Activated CD4-positive, alpha-beta T cell treated with anti-CD3 and anti-CD28 coated beads for 36 hours (primary cell): ENCODE measurements around the gene GPR107. TPM values are rescaled to one million over a fixed set of nuclear protein-coding genes. Genes with fewer than 3 reads are reported as not detected.

Experiments used
- ATAC-seq: fragments of 200-7000 bp; cut with Tn5 transposase; one replicate; pipeline ENCODE4 v1.10.0; 2021; ENCODE audit warnings: mild to moderate bottlenecking, moderate library complexity
- CTCF ChIA-PET: fragments of 350-600 bp; sonication (Branson Sonifier 250); formaldehyde crosslinking; loops from one replicate; lab custom pipeline; 2021; ENCODE audit warnings: antibody characterized with exemption; lab: Charles Lee
- POLR2A ChIA-PET: fragments of 350-600 bp; sonication (Branson Sonifier 250); formaldehyde crosslinking; loops from one replicate; lab custom pipeline; 2021; ENCODE audit warnings: antibody characterized with exemption, inconsistent platforms; lab: Charles Lee
- DNase-seq: peaks from one replicate; pipeline ENCODE4 v3.0.0-alpha.2; 2020
- H3K27ac Mint-ChIP-seq: one replicate; pipeline ENCODE4 v1.8.0; 2021; ENCODE audit warnings: mixed read lengths
- H3K27me3 Mint-ChIP-seq: one replicate; pipeline ENCODE4 v1.8.0; 2021; ENCODE audit warnings: mixed read lengths
- H3K36me3 Mint-ChIP-seq: one replicate; pipeline ENCODE4 v1.8.0; 2021; ENCODE audit warnings: low read depth, mixed read lengths
- H3K4me1 Mint-ChIP-seq: one replicate; pipeline ENCODE4 v1.8.0; 2021; ENCODE audit warnings: mixed read lengths
- H3K4me3 Mint-ChIP-seq: one replicate; pipeline ENCODE4 v1.8.0; 2021; ENCODE audit warnings: mild to moderate bottlenecking, moderate library complexity, mixed read lengths
- H3K9me3 Mint-ChIP-seq: one replicate; pipeline ENCODE4 v1.8.0; 2021; ENCODE audit warnings: low read depth, mixed read lengths
- intact Hi-C, 2 experiments: fragments of 100-400 bp; cut with DNase I in 1 of 2; cut with micrococcal nuclease in 1 of 2; formaldehyde crosslinking; loops; one replicate each; pipeline versions ENCODE4 v1.14.2 to v1.15.1; 2022 to 2024; cut with DNase I, micrococcal nuclease
- total RNA-seq, 2 experiments: library from RNA; stranded (reverse); gene quantifications; one replicate each; pipeline ENCODE4 v1.2.3, GENCODE V29; 2021

Gene GPR107
- total RNA-seq, 2 experiments from 2014 or later = 17.7 to 19.7 TPM

GRCh38 chr9:130172161-130172857 is 118.6 kb downstream of the GPR107 start, which contains the start of gene NCS1:
TSS of gene NCS1 (plus strand) at chr9:130172404. CDS start at chr9:130172664, 260 bp downstream.
- CTCF ChIA-PET = no interaction called here
- Mint-ChIP-seq H3K36me3 (peaks cover 3% of the 10 kb centered on the region), H3K9me3 (no peaks in the 10 kb centered on the region), H3K4me1 (peaks cover 3% of the 10 kb centered on the region), H3K4me3 (peak within 1 kb of the TSS; percentile 73), H3K27ac (peak within 1 kb of the TSS; percentile 51), H3K27me3 (peaks cover 13% of the 10 kb centered on the region)
- ATAC-seq = peak; percentile 70
- POLR2A ChIA-PET = no interaction called here
- intact Hi-C loops = loop anchor here (1.0 to 5.0 kb wide), 5 partner anchors 32 to 70 kb away; no protein-coding TSS in a partner anchor
- DNase-seq = peak; percentile 74

GRCh38 chr9:130172858-130173665 is 119.4 kb downstream of the GPR107 start:
- Mint-ChIP-seq H3K4me1 (peaks cover 1% of the 10 kb centered on the region), H3K4me3 (peak overlapping the region; percentile 73), H3K27ac (peak overlapping the region; percentile 51), H3K36me3 (peaks cover 3% of the 10 kb centered on the region), H3K27me3 (peaks cover 13% of the 10 kb centered on the region), H3K9me3 (no peaks in the 10 kb centered on the region)
- ChIA-PET CTCF (interaction anchor here (0.6 to 0.9 kb wide), 2 partner anchors 65 to 70 kb away, joined by 4 to 5 read pairs; no protein-coding TSS in a partner anchor), POLR2A (interaction anchor here (0.5 kb wide), 1 partner anchor 370 kb away, joined by 3 read pairs; no protein-coding TSS in a partner anchor)
- intact Hi-C loops = loop anchor here (1.0 to 5.0 kb wide), 5 partner anchors 32 to 69 kb away; no protein-coding TSS in a partner anchor
- peak; percentile 72 for DNase-seq
- ATAC-seq = peak; percentile 33

- H3K4me3 Mint-ChIP-seq = peak overlapping the region; percentile 73
- H3K4me1 Mint-ChIP-seq = no peaks in the 10 kb centered on the region
- ChIA-PET CTCF (interaction anchor here (0.6 to 0.9 kb wide), 2 partner anchors 66 to 70 kb away, joined by 4 to 5 read pairs; no protein-coding TSS in a partner anchor), POLR2A (interaction anchor here (0.5 kb wide), 1 partner anchor 371 kb away, joined by 3 read pairs; no protein-coding TSS in a partner anchor)
- peaks cover 13% of the 10 kb centered on the region for H3K27me3 Mint-ChIP-seq
- intact Hi-C loops = loop anchor here (2.0 to 5.0 kb wide), 4 partner anchors 33 to 69 kb away; no protein-coding TSS in a partner anchor
- H3K36me3 Mint-ChIP-seq = peaks cover 3% of the 10 kb centered on the region
- DNase-seq = no peak
- H3K9me3 Mint-ChIP-seq = no peaks in the 10 kb centered on the region
- no peak overlapping the region for H3K27ac Mint-ChIP-seq
- ATAC-seq = no peak
Measured at GRCh38 chr9:130173666-130173983, 119.9 kb downstream of the GPR107 start.

GRCh38 chr9:130174025-130174424 is 120.3 kb downstream of the GPR107 start:
- CTCF ChIA-PET = interaction anchor here (0.6 to 0.9 kb wide), 3 partner anchors 66 to 107 kb away, joined by 3 to 5 read pairs (median 4); no protein-coding TSS in a partner anchor
- DNase-seq = no peak
- H3K9me3 Mint-ChIP-seq = no peaks in the 10 kb centered on the region
- intact Hi-C loops = loop anchor here (5.0 kb wide), 3 partner anchors 47 to 68 kb away; no protein-coding TSS in a partner anchor
- POLR2A ChIA-PET = no interaction called here
- no peak for ATAC-seq
- H3K4me1 Mint-ChIP-seq = no peaks in the 10 kb centered on the region
- H3K27ac Mint-ChIP-seq = no peak overlapping the region
- H3K4me3 Mint-ChIP-seq = peak overlapping the region; percentile 73
- H3K36me3 Mint-ChIP-seq = peaks cover 3% of the 10 kb centered on the region
- peaks cover 13% of the 10 kb centered on the region for H3K27me3 Mint-ChIP-seq

GRCh38 chr9:130174920-130175321 is 121.2 kb downstream of the GPR107 start:
- intact Hi-C loops = loop anchor here (5.0 kb wide), 3 partner anchors 48 to 68 kb away; no protein-coding TSS in a partner anchor
- no peak for DNase-seq

GRCh38 chr9:130175355-130175754 is 121.6 kb downstream of the GPR107 start:
- Mint-ChIP-seq H3K27me3 (peaks cover 13% of the 10 kb centered on the region), H3K4me1 (peaks cover 2% of the 10 kb centered on the region), H3K9me3 (no peaks in the 10 kb centered on the region), H3K27ac (no peak overlapping the region), H3K36me3 (peaks cover 3% of the 10 kb centered on the region), H3K4me3 (no peak overlapping the region)
- ChIA-PET CTCF (interaction anchor here (0.6 to 1.1 kb wide), 2 partner anchors 69 to 385 kb away, joined by 3 read pairs; no protein-coding TSS in a partner anchor), POLR2A (no interaction called here)
- ATAC-seq (no peak), DNase-seq (no peak)
- intact Hi-C loops = no loop called here

More at GRCh38 chr9:130174920-130175321, 121.2 kb downstream of the GPR107 start:
- CTCF ChIA-PET = interaction anchor here (0.6 to 1.1 kb wide), 4 partner anchors 46 to 385 kb away, joined by 3 read pairs; no protein-coding TSS in a partner anchor
- POLR2A ChIA-PET = no interaction called here
- ATAC-seq = no peak
- H3K27ac Mint-ChIP-seq = no peak overlapping the region
- H3K36me3 Mint-ChIP-seq = peaks cover 3% of the 10 kb centered on the region
- no peak overlapping the region for H3K4me3 Mint-ChIP-seq
- H3K27me3 Mint-ChIP-seq = peaks cover 13% of the 10 kb centered on the region
- no peaks in the 10 kb centered on the region for H3K9me3 Mint-ChIP-seq
- peaks cover 2% of the 10 kb centered on the region for H3K4me1 Mint-ChIP-seq

GRCh38 chr9:130176760-130177159 is 123.1 kb downstream of the GPR107 start:
- H3K4me1 Mint-ChIP-seq = peaks cover 2% of the 10 kb centered on the region
- intact Hi-C loops = no loop called here
- ChIA-PET CTCF (interaction anchor here (0.5 kb wide), 1 partner anchor 12 kb away, joined by 3 read pairs; no protein-coding TSS in a partner anchor), POLR2A (no interaction called here)
- H3K4me3 Mint-ChIP-seq = no peak overlapping the region
- no peaks in the 10 kb centered on the region for H3K9me3 Mint-ChIP-seq
- no peak overlapping the region for H3K27ac Mint-ChIP-seq
- no peak for ATAC-seq
- DNase-seq = no peak
- H3K27me3 Mint-ChIP-seq = peaks cover 10% of the 10 kb centered on the region
- peaks cover 3% of the 10 kb centered on the region for H3K36me3 Mint-ChIP-seq

- ChIA-PET POLR2A (interaction anchor here (0.7 kb wide), 1 partner anchor 1066 kb away, joined by 5 read pairs; no protein-coding TSS in a partner anchor), CTCF (interaction anchor here (0.7 kb wide), 1 partner anchor 1081 kb away, joined by 3 read pairs; no protein-coding TSS in a partner anchor)
- Mint-ChIP-seq H3K27me3 (peaks cover 10% of the 10 kb centered on the region), H3K4me1 (peaks cover 2% of the 10 kb centered on the region), H3K4me3 (no peak overlapping the region), H3K9me3 (no peaks in the 10 kb centered on the region), H3K36me3 (peaks cover 3% of the 10 kb centered on the region), H3K27ac (no peak overlapping the region)
- no peak for DNase-seq
- ATAC-seq = no peak
- intact Hi-C loops = no loop called here
Measured at GRCh38 chr9:130177898-130178805, 124.4 kb downstream of the GPR107 start.

- Mint-ChIP-seq H3K4me1 (peaks cover 2% of the 10 kb centered on the region), H3K9me3 (no peaks in the 10 kb centered on the region), H3K36me3 (peaks cover 2% of the 10 kb centered on the region), H3K4me3 (no peak overlapping the region), H3K27ac (no peak overlapping the region), H3K27me3 (peaks cover 1% of the 10 kb centered on the region)
- no peak for ATAC-seq
- no peak for DNase-seq
- intact Hi-C loops = no loop called here
- ChIA-PET CTCF (no interaction called here), POLR2A (no interaction called here)
Measured at GRCh38 chr9:130179331-130179907, 125.7 kb downstream of the GPR107 start.

- ChIA-PET CTCF (interaction anchor here (0.6 kb wide), 1 partner anchor 1100 kb away, joined by 3 read pairs; the partner anchor contains the start of gene DOLPP1), POLR2A (no interaction called here)
- intact Hi-C loops = no loop called here
- peaks cover 2% of the 10 kb centered on the region for H3K4me1 Mint-ChIP-seq
- no peak overlapping the region for H3K27ac Mint-ChIP-seq
- H3K27me3 Mint-ChIP-seq = no peaks in the 10 kb centered on the region
- DNase-seq (no peak), ATAC-seq (no peak)
- H3K36me3 Mint-ChIP-seq = peaks cover 2% of the 10 kb centered on the region
- H3K9me3 Mint-ChIP-seq = no peaks in the 10 kb centered on the region
- no peak overlapping the region for H3K4me3 Mint-ChIP-seq
Measured at GRCh38 chr9:130180516-130180915, 126.8 kb downstream of the GPR107 start.
